Measurements from ENCODE around the gene FGF4. TPM values are rescaled to one million over a fixed set of nuclear protein-coding genes. Genes with fewer than 3 reads are reported as not detected.
A peak's percentile ranks its signal among the peaks of the same experiment; 100 is the strongest.

The FGF4 gene
- total and polyA plus RNA-seq, 2 donors (not counting 3 experiments of a cell fraction or from before 2014, with no cell fraction given): not detected

- DNase-seq (ENCODE audit: low read depth, low spot score) (no peak), FAIRE-seq (no peak)
- no peak overlapping the region for H3K27ac ChIP-seq (ENCODE audit: insufficient read depth, low read depth, low read length)
- no peaks in the 10 kb centered on the region for H3K9me1 ChIP-seq (replicated peaks; ENCODE audit: control insufficient read depth, extremely low read depth, insufficient read depth, low read length)
- intact Hi-C loops (cut with micrococcal nuclease): no loop called here
- H3K4me1 ChIP-seq (ENCODE audit: control insufficient read depth, extremely low read depth, insufficient read depth, low read length): no peaks in the 10 kb centered on the region
- H4K20me1 ChIP-seq (replicated peaks; ENCODE audit: control insufficient read depth, extremely low read depth, insufficient read depth, low read length): no peaks in the 10 kb centered on the region
- peaks cover 44% of the 10 kb centered on the region in 2 experiments for H3K27me3 ChIP-seq (ENCODE audit: control insufficient read depth in 2 of 2, insufficient read depth in 2 of 2, low read length in 2 of 2)
- TF ChIP-seq POLR2AphosphoS5 (IDR thresholded peaks at IDR 0.05; ENCODE audit: insufficient read depth, low read depth, low read length) (no peak), EZH2 (IDR thresholded peaks at IDR 0.05; ENCODE audit: borderline replicate concordance, low read depth, low read length, severe bottlenecking) (peak; percentile 93)
- no peak overlapping the region for H3K4me2 ChIP-seq (ENCODE audit: insufficient read depth, low read length)
- POLR2A ChIA-PET: no interaction called here
- CTCF ChIA-PET: no interaction called here
- H2AFZ ChIP-seq (ENCODE audit: low read depth, low read length): no peak overlapping the region
- no TSS peak for BruUV-seq (replicated peaks)
- H3K9ac ChIP-seq (replicated peaks; ENCODE audit: extremely low read depth, insufficient read depth, low read length): no peak overlapping the region
- no peaks in the 10 kb centered on the region for H3K79me2 ChIP-seq (ENCODE audit: control insufficient read depth, insufficient read depth, low read length)
- no peaks in the 10 kb centered on the region for H3K36me3 ChIP-seq (ENCODE audit: control insufficient read depth in 2 of 2, extremely low read depth in 1 of 2, insufficient read depth in 2 of 2, low read length in 2 of 2)
- H3K4me3 ChIP-seq (replicated peaks in 1 of 3; ENCODE audit: insufficient read depth in 1 of 3, low read depth in 1 of 3, low read length in 3 of 3): no peak overlapping the region
- dilution Hi-C loops (cut with MboI; ENCODE audit: extremely low pct_ligation_motif_present, low sequenced_read_pairs): no loop called here
- H3K9me3 ChIP-seq (replicated peaks; ENCODE audit: control insufficient read depth, insufficient read depth, low read length): no peaks in the 10 kb centered on the region
These were observed 42.4 kb upstream of the FGF4 start for GRCh38 chr11:69817265-69818230.

- TF ChIP-seq CTCF (IDR thresholded peaks at IDR 0.05; ENCODE audit: extremely low read depth in 1 of 2, insufficient read depth in 1 of 2, low read depth in 1 of 2, low read length in 2 of 2) (no peak), MYC (IDR thresholded peaks at IDR 0.05; ENCODE audit: low read depth, low read length) (no peak), GATA2 (IDR thresholded peaks at IDR 0.05; ENCODE audit: insufficient read depth, insufficient read length, low read depth, low read length) (no peak)
- dilution Hi-C loops (cut with MboI; ENCODE audit: extremely low pct_ligation_motif_present, low sequenced_read_pairs): no loop called here
- no peaks in the 10 kb centered on the region for H3K36me3 ChIP-seq (ENCODE audit: control insufficient read depth in 2 of 2, extremely low read depth in 1 of 2, insufficient read depth in 2 of 2, low read length in 2 of 2)
- FAIRE-seq: no peak
- H3K9me1 ChIP-seq (replicated peaks; ENCODE audit: control insufficient read depth, extremely low read depth, insufficient read depth, low read length): no peaks in the 10 kb centered on the region
- no peaks in the 10 kb centered on the region for H3K9me3 ChIP-seq (replicated peaks; ENCODE audit: control insufficient read depth, insufficient read depth, low read length)
- H3K4me3 ChIP-seq (replicated peaks in 1 of 3; ENCODE audit: insufficient read depth in 1 of 3, low read depth in 1 of 3, low read length in 3 of 3): no peak overlapping the region
- H3K27me3 ChIP-seq (ENCODE audit: control insufficient read depth in 2 of 2, insufficient read depth in 2 of 2, low read length in 2 of 2): peaks cover 42 to 44% of the 10 kb centered on the region in 2 experiments
- ChIA-PET POLR2A (no interaction called here), CTCF (no interaction called here)
- no peak overlapping the region for H3K4me2 ChIP-seq (ENCODE audit: insufficient read depth, low read length)
- no peaks in the 10 kb centered on the region for H4K20me1 ChIP-seq (replicated peaks; ENCODE audit: control insufficient read depth, extremely low read depth, insufficient read depth, low read length)
- H2AFZ ChIP-seq (ENCODE audit: low read depth, low read length): no peak overlapping the region
- H3K9ac ChIP-seq (replicated peaks; ENCODE audit: extremely low read depth, insufficient read depth, low read length): no peak overlapping the region
- no TSS peak for BruUV-seq (replicated peaks)
- no peaks in the 10 kb centered on the region for H3K4me1 ChIP-seq (ENCODE audit: control insufficient read depth, extremely low read depth, insufficient read depth, low read length)
- intact Hi-C loops (cut with micrococcal nuclease): no loop called here
- DNase-seq (ENCODE audit: low read depth, low spot score): no peak
- no peak overlapping the region for H3K27ac ChIP-seq (ENCODE audit: insufficient read depth, low read depth, low read length)
- no peaks in the 10 kb centered on the region for H3K79me2 ChIP-seq (ENCODE audit: control insufficient read depth, insufficient read depth, low read length)
These were observed 41.5 kb upstream of the FGF4 start for GRCh38 chr11:69816671-69817070.

Measured in endothelial cell of umbilical vein (primary cell).